MCF 10A (cell line): ENCODE measurements around the gene PDLIM4. TPM values are rescaled to one million over a fixed set of nuclear protein-coding genes. Genes with fewer than 3 reads are reported as not detected.

Source experiments
- Bru-seq: library from RNA; stranded (reverse); fragments of 400-500 nt; gene quantifications from one replicate; lab custom pipeline; 2021; lab: Mats Ljungman, UMichigan
- BruChase-seq, 2 experiments: library from RNA; stranded (reverse); fragments of 400-500 nt; gene quantifications; one replicate each; lab custom pipeline; 2021; lab: Mats Ljungman, UMichigan
- BruUV-seq: library from RNA; stranded (reverse); fragments of 400-500 nt; replicated peaks from 2 replicates; lab custom pipeline; 2021; lab: Mats Ljungman, UMichigan
- CTCF ChIA-PET: fragments of 300-600 bp; sonication (Branson Sonifier 250); formaldehyde crosslinking; extraction: SDS; loops from one replicate; lab custom pipeline; 2021; ENCODE audit warnings: antibody characterized with exemption, inconsistent platforms; lab: Yijun Ruan, JAX
- POLR2A ChIA-PET: fragments of 300-600, 350-650 bp; sonication (Branson Sonifier 250); formaldehyde crosslinking; extraction: SDS; loops from one replicate; lab custom pipeline; 2020; ENCODE audit warnings: antibody characterized with exemption, inconsistent platforms; lab: Yijun Ruan, JAX
- DNase-seq: peaks from one replicate; pipeline ENCODE4 v3.0.0-alpha.2; 2018; ENCODE audit not compliant: unreplicated experiment
- H3K27ac Mint-ChIP-seq: one replicate; pipeline ENCODE4 v1.8.0; 2022; ENCODE audit warnings: mild to moderate bottlenecking, low read depth, mixed read lengths; ENCODE audit not compliant: unreplicated experiment
- H3K27me3 Mint-ChIP-seq: one replicate; pipeline ENCODE4 v1.8.0; 2022; ENCODE audit warnings: mixed read lengths; ENCODE audit not compliant: insufficient read depth, unreplicated experiment
- H3K36me3 Mint-ChIP-seq: one replicate; pipeline ENCODE4 v1.8.0; 2022; ENCODE audit warnings: mild to moderate bottlenecking, moderate library complexity, mixed read lengths; ENCODE audit not compliant: insufficient read depth, unreplicated experiment
- H3K4me1 Mint-ChIP-seq: one replicate; pipeline ENCODE4 v1.8.0; 2022; ENCODE audit warnings: mixed read lengths; ENCODE audit not compliant: insufficient read depth, unreplicated experiment
- H3K4me3 Mint-ChIP-seq: one replicate; pipeline ENCODE4 v1.8.0; 2022; ENCODE audit warnings: mild to moderate bottlenecking, moderate library complexity, mixed read lengths; ENCODE audit not compliant: unreplicated experiment
- H3K9me3 Mint-ChIP-seq: one replicate; pipeline ENCODE4 v1.8.0; 2022; ENCODE audit warnings: mixed read lengths; ENCODE audit not compliant: unreplicated experiment
- intact Hi-C: fragments of 100-400 bp; cut with micrococcal nuclease; formaldehyde crosslinking; loops from 2 replicates; pipeline ENCODE4 v1.14.1; 2022
- long read RNA-seq: library from polyadenylated mRNA; stranded (forward); transcript quantifications from one replicate; pipeline ENCODE4 v2.0.0, GENCODE V29; 2022
- total RNA-seq: library from RNA; stranded (reverse); gene quantifications from 2 replicates; pipeline ENCODE4 v1.2.3, GENCODE V29; 2022
- TF ChIP-seq, protein P1 (sequence below): fragments of 200-600 bp; IDR thresholded peaks from one replicate; pipeline ENCODE4 v1.8.0; 2022; ENCODE audit warnings: antibody characterized with exemption, mild to moderate bottlenecking; ENCODE audit not compliant: unreplicated experiment

PDLIM4 gene, protein sequence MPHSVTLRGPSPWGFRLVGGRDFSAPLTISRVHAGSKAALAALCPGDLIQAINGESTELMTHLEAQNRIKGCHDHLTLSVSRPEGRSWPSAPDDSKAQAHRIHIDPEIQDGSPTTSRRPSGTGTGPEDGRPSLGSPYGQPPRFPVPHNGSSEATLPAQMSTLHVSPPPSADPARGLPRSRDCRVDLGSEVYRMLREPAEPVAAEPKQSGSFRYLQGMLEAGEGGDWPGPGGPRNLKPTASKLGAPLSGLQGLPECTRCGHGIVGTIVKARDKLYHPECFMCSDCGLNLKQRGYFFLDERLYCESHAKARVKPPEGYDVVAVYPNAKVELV
- total RNA-seq (91.4 and 101 TPM in 2 replicates), Bru-seq, nascent RNA (percentile 71 among the genes with signal in this experiment), BruChase-seq, experiment 1, labeled RNA remaining after a 6-hour chase (percentile 64 among the genes with signal in this experiment), BruChase-seq, experiment 2, labeled RNA remaining after a 2-hour chase (percentile 70 among the genes with signal in this experiment)
- long read RNA-seq, transcript PDLIM4-201 (7 exons, 2,282 nt), result major isoform, 220 of 247 reads
- long read RNA-seq, partial matches to known transcripts, result 6 of 247 reads
- long read RNA-seq, other reads (novel, unspliced or antisense), result 19 of 247 reads

DNA sequence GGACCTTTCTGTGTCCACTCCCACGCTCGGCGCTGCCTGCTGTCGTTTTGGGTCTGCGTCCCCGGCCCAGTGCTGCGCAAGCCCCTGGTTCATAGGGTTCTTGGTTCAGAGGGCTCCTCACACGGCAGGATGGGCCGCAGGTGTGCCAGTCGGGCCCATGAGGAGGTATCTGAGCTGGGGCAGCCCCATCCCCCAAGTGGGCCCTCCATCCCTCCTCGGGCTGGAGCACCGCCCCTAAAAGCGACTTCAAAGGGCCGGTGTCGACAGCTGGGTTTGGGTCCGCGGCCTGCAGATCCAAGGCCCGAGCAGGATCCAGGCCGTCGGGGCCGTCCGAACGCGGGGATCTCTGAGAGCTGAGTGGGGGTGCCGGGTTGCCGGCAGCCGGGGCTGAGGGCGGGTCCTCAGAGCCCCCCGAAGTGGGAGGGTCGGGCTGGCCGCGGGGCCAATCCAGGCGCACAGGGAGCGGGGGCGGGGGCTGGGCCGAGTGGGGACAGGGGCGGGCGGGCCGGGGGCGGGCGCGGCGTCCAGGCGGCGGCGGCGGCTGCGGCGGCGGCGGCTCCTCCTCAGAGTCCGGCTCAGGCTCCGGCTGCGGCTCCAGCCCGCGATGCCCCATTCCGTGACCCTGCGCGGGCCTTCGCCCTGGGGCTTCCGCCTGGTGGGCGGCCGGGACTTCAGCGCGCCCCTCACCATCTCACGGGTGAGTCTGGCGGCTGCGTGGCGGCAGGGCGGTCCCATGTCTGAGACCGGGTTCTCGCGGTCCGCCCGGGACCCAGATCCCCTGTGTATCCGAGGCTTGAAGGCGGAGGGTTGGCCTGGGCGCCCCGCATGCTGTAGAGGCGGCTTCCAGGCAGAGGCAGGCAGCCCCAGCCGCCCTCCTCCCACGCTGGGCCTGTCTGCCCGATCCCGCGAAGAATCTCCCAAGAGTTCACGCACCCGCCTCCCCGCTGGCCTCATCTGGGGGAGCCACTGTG, at the start of gene PDLIM4:
Gene PDLIM4, plus strand, starts transcription at position 566 of the 971 bp plus-strand sequence. Its CDS starts 39 bp downstream, at position 605.
- Mint-ChIP-seq H3K27ac (peak within 1 kb of the TSS; percentile 74), H3K4me1 (peaks cover 67% of the 10 kb centered on the region), H3K4me3 (peak within 1 kb of the TSS; percentile 83), H3K36me3 (peaks cover 10% of the 10 kb centered on the region), H3K27me3 (no peaks in the 10 kb centered on the region), H3K9me3 (no peaks in the 10 kb centered on the region)
- TF ChIP-seq, protein P1, sequence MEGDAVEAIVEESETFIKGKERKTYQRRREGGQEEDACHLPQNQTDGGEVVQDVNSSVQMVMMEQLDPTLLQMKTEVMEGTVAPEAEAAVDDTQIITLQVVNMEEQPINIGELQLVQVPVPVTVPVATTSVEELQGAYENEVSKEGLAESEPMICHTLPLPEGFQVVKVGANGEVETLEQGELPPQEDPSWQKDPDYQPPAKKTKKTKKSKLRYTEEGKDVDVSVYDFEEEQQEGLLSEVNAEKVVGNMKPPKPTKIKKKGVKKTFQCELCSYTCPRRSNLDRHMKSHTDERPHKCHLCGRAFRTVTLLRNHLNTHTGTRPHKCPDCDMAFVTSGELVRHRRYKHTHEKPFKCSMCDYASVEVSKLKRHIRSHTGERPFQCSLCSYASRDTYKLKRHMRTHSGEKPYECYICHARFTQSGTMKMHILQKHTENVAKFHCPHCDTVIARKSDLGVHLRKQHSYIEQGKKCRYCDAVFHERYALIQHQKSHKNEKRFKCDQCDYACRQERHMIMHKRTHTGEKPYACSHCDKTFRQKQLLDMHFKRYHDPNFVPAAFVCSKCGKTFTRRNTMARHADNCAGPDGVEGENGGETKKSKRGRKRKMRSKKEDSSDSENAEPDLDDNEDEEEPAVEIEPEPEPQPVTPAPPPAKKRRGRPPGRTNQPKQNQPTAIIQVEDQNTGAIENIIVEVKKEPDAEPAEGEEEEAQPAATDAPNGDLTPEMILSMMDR, result no peak
- BruUV-seq, result no TSS peak
- intact Hi-C loops, result loop anchor here (2.0 kb wide), 1 partner anchor 19 kb away; no protein-coding TSS in a partner anchor
- ChIA-PET POLR2A (interaction anchor here (5.2 kb wide), 1 partner anchor 37 kb away, joined by 56 read pairs; the partner anchor contains the start of gene SLC22A4), CTCF (interaction anchor here (0.6 to 1.9 kb wide), 4 partner anchors 15 to 37 kb away, joined by 3 to 14 read pairs (median 8); partner anchors contain the start of gene SLC22A4)
- DNase-seq, result peak; percentile 44

DNA sequence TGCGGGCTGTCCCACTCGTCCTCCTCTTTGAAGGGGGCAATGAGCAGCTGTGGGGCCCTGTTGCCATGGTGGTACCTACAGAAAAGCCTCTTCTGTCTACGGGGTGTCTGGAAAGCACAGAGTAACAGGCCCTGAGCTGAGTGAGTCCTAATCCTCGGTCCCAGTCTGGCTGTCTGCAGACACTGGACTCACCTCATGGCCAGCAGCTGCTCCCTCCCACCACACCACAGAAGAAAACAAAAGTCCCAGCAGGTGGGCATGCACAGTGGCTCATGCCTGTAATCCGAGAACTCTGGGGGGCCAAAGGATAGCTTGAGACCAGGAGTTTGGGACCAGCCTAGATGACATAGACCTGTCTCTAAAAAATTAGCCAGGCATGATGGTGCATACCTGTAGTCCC, 49.7 kb upstream of the PDLIM4 start:
- BruUV-seq, result no TSS peak
- no peak for DNase-seq

DNA sequence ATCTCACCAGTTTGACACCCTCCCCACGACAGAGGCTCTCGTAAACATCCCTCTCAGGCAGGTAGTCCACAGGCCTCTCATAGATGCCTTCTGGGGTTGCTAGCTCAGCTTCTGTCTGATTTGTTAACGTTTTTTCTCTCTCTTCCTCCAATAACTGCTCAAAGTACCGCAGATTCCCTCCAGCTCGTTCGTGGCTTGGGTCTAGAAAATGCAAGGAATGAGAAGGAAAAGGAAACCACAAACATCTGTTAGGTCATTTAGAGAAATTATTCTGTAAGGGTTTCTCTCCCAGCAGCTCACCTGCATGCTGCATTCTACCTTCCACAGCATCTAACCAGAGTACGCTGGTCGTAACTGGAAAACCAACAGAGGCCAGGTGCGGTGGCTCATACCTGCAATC, 48.4 kb upstream of the PDLIM4 start:
- H3K9me3 Mint-ChIP-seq, result no peaks in the 10 kb centered on the region
- H3K27ac Mint-ChIP-seq, result no peak overlapping the region
- ChIA-PET CTCF (interaction anchor here (0.8 to 3.8 kb wide), 5 partner anchors 16 to 410 kb away, joined by 3 to 21 read pairs (median 3); partner anchors contain the start of gene SLC22A4), POLR2A (no interaction called here)
- peaks cover 37% of the 10 kb centered on the region for H3K36me3 Mint-ChIP-seq
- H3K4me1 Mint-ChIP-seq, result peaks cover 12% of the 10 kb centered on the region
- TF ChIP-seq, protein P1, result no peak
- no TSS peak for BruUV-seq
- intact Hi-C loops, result no loop called here
- no peak overlapping the region for H3K4me3 Mint-ChIP-seq
- no peak for DNase-seq
- H3K27me3 Mint-ChIP-seq, result no peaks in the 10 kb centered on the region

More for the DNA sequence above, 49.7 kb upstream of the PDLIM4 start:
- Mint-ChIP-seq H3K27me3 (no peaks in the 10 kb centered on the region), H3K36me3 (peaks cover 50% of the 10 kb centered on the region), H3K4me3 (no peak overlapping the region), H3K9me3 (no peaks in the 10 kb centered on the region), H3K27ac (no peak overlapping the region), H3K4me1 (peaks cover 12% of the 10 kb centered on the region)
- ChIA-PET POLR2A (interaction anchor here (1.1 kb wide), 1 partner anchor 20 kb away, joined by 3 read pairs; no protein-coding TSS in a partner anchor), CTCF (interaction anchor here (0.7 to 3.6 kb wide), 5 partner anchors 27 to 618 kb away, joined by 5 to 19 read pairs (median 7); no protein-coding TSS in a partner anchor)
- TF ChIP-seq, protein P1, result no peak
- intact Hi-C loops, result no loop called here
